Suprapubic skin (tissue), 3 donors: ENCODE results near the gene FDCSP.

Experiments used
- CTCF ChIP-seq, 2 donors: fragments of 200-600 bp in 1 of 2; fragments of 450-650 bp in 1 of 2; sonication (generic) in 1 of 2; IDR thresholded peaks; one replicate each; pipeline ENCODE4 v1.5.1; 2016 to 2019; ENCODE audit warnings: antibody characterized with exemption in 2 of 2, mild to moderate bottlenecking in 1 of 2, moderate library complexity in 1 of 2
- EP300 ChIP-seq: sonication (generic); formaldehyde crosslinking; IDR thresholded peaks from one replicate; pipeline ENCODE4 v1.6.1; 2017; ENCODE audit warnings: antibody characterized with exemption
- POLR2A ChIP-seq, 2 donors: fragments of 450-650 bp; IDR thresholded peaks; one replicate each; pipeline ENCODE4 v1.6.1; 2017; ENCODE audit warnings: antibody characterized with exemption in 2 of 2, mild to moderate bottlenecking in 2 of 2, moderate library complexity in 2 of 2

GRCh38 chr4:70236125-70236524 lies 10.2 kb downstream of the FDCSP start:
- TF ChIP-seq POLR2A (IDR thresholded peaks at IDR 0.05) (no peak), CTCF (IDR thresholded peaks at IDR 0.05) (no peak), EP300 (no peak)
